GM19452 (cell line): ENCODE data around the gene ACTL7A.
"Not testable (repeated sequence)": the region's sequence is repeated elsewhere in the genome, so short reads cannot be mapped to it uniquely, and the experiment has no call there.

Experiments used
- ATAC-seq: cut with Tn5 transposase; IDR thresholded peaks from one replicate; pipeline ENCODE4 v1.9.1; 2021; ENCODE audit not compliant: unreplicated experiment

The ACTL7A gene

GRCh38 chr9:108861997-108862396 is at the start of gene ACTL7A:
Gene ACTL7A, plus strand, starts transcription at chr9:108862266. Its CDS starts 57 bp downstream, at chr9:108862323.
- ATAC-seq = no peak

GRCh38 chr9:108812396-108813025 is 49.6 kb upstream of the ACTL7A start:
- no peak for ATAC-seq

GRCh38 chr9:108813951-108814601 is 48.0 kb upstream of the ACTL7A start:
- ATAC-seq = no peak

GRCh38 chr9:108815156-108815555 is 46.9 kb upstream of the ACTL7A start:
- ATAC-seq = no peak

GRCh38 chr9:108816037-108816436 is 46.0 kb upstream of the ACTL7A start:
- ATAC-seq = no peak

- no peak for ATAC-seq
Observed at GRCh38 chr9:108823829-108824228, 38.2 kb upstream of the ACTL7A start.

- ATAC-seq = no peak
Observed at GRCh38 chr9:108830272-108830671, 31.8 kb upstream of the ACTL7A start.

- ATAC-seq = no peak
Observed at GRCh38 chr9:108831496-108832178, 30.4 kb upstream of the ACTL7A start.

- no peak for ATAC-seq
Observed at GRCh38 chr9:108832179-108832500, 29.9 kb upstream of the ACTL7A start.

- no peak for ATAC-seq
Observed at GRCh38 chr9:108834959-108835665, 27.0 kb upstream of the ACTL7A start.

- no peak for ATAC-seq
Observed at GRCh38 chr9:108835831-108836230, 26.2 kb upstream of the ACTL7A start.

- no peak for ATAC-seq
Observed at GRCh38 chr9:108836319-108836718, 25.7 kb upstream of the ACTL7A start.

- ATAC-seq = no peak
Observed at GRCh38 chr9:108836781-108837180, 25.3 kb upstream of the ACTL7A start.

GRCh38 chr9:108837530-108837929 is 24.5 kb upstream of the ACTL7A start:
- ATAC-seq = no peak

GRCh38 chr9:108838017-108838416 is 24.0 kb upstream of the ACTL7A start:
- ATAC-seq = no peak

GRCh38 chr9:108839561-108839960 is 22.5 kb upstream of the ACTL7A start:
- ATAC-seq = not testable (repeated sequence)

GRCh38 chr9:108842610-108843295 is 19.3 kb upstream of the ACTL7A start:
- no peak for ATAC-seq

GRCh38 chr9:108844391-108844790 is 17.7 kb upstream of the ACTL7A start:
- no peak for ATAC-seq

GRCh38 chr9:108844856-108845255 is 17.2 kb upstream of the ACTL7A start:
- ATAC-seq = no peak

GRCh38 chr9:108845507-108845906 is 16.6 kb upstream of the ACTL7A start:
- no peak for ATAC-seq

GRCh38 chr9:108845947-108846346 is 16.1 kb upstream of the ACTL7A start:
- ATAC-seq = no peak
